GM21423 (cell line): Measurements from ENCODE around the gene SBK3.
"Not testable (repeated sequence)": the region's sequence is repeated elsewhere in the genome, so short reads cannot be mapped to it uniquely, and the experiment has no call there.

ENCODE experiments used
- ATAC-seq: cut with Tn5 transposase; IDR thresholded peaks from one replicate; pipeline ENCODE4 v1.9.1; 2021; ENCODE audit warnings: mild to moderate bottlenecking, moderate library complexity; ENCODE audit not compliant: unreplicated experiment

The SBK3 gene

GRCh38 chr19:55576746-55577145, 31.4 kb upstream of the SBK3 start:
- no peak for ATAC-seq

DNA sequence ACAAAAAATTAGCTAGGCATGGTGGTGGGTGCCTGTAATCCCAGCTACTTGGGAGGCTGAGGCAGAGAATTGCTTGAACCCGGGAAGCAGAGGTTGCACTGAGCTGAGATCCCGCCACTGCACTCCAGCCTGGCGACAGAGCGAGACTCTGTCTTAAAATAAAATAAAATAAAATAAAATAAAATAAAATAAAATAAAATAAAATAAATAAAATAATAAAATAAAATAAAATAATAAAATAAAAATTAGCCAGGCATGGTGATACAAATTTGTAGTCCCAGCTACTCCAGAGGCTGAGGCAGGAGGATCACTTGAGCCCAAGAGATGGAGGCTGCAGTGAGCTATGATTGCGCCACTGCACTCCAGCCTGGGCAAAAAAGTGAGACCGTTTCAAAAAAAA, 28.6 kb upstream of the SBK3 start:
- ATAC-seq, result not testable (repeated sequence)

DNA sequence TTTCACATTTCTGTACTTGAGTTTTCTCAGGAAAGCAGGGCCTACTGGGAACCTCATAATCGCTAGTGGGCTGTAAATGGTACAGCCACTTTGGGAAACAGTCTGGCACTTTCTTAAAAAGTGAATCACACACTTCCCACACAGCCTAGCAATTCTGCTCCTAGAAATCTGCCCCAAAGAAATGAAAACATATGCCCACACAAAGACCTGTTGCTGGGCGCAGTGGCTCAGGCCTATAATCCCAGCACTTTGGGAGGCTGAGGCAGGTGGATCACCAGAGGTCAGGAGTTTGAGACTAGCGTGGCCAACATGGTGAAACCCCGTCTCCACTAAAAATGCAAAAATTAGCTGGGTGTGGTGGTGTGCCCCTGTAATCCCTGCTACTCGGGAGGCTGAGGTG, 24.1 kb upstream of the SBK3 start:
- not testable (repeated sequence) for ATAC-seq

- no peak for ATAC-seq
These were observed 22.5 kb upstream of the SBK3 start for GRCh38 chr19:55567708-55568328.

GRCh38 chr19:55566823-55567222, 21.5 kb upstream of the SBK3 start:
- ATAC-seq, result no peak

GRCh38 chr19:55563261-55563690, 17.9 kb upstream of the SBK3 start:
- no peak for ATAC-seq

GRCh38 chr19:55559684-55560083, 14.3 kb upstream of the SBK3 start:
- no peak for ATAC-seq

GRCh38 chr19:55554741-55555152, 9.4 kb upstream of the SBK3 start:
- no peak for ATAC-seq

GRCh38 chr19:55554302-55554701, 9.0 kb upstream of the SBK3 start:
- ATAC-seq, result no peak

DNA sequence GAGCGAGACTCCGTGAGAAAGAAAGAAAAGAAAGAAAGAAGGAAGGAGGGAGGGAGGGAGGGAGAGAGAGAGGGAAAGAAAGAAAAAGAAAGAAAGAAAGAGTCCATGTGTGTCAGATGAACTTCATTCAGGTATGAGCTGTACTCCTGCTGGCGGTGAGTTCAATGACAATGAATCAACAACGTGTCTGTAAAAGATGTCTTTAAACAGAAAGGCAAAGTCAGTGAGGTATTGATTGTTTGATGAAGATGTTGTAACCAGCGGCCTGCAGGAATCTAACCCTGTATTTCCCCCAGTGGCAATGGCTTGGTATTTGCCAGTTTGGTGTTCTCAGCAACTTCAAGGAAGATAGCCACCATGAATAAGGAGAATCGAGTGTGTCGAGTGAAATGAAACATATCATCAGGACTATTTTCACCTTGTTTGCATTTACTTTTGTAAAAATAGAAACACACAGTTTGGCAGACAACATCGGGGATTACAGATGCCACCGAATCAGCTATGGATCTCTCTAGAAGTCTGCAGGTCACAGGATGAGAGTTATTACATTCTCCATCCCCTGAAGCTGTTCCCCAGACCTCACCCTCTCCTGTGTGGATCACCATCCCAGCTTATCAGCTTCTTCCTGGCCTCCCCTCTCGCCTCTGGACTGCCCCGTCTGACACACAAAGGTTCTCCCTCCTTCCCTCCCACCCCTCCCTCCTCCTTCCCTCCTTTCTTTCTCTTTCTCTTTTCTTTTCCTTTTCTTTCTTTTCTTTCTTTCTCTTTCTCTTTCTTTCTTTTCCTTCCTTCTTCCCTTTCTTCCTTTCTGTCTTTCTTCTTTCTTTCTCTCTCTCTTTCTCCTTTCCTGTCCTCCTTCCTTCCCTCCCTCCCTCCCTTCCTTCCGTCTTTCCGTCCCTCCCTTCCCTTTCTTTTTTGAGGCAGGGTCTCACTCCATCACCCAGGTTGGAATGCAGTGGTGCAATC, 8.2 kb upstream of the SBK3 start:
- ATAC-seq, result no peak

- ATAC-seq, result no peak
These were observed 7.3 kb upstream of the SBK3 start for GRCh38 chr19:55552620-55553019.

DNA sequence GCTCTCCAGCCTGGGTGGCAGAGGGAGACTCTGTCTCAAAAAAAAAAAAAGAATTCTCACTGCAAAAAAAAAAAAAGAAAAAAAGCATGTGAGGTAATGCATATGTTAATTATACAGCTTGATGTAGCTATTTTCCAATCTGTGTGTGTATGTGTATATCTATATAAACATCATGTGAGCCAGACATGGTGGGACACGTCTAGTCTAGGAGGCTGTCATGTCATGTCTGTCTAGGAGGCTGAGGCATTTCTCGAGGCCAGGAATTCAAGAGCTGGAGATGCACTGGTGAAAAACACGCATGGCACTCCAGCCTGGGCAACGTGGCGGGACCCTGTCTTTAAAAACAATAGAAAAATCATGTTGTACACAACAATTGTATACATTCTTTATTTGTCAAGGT, 6.9 kb upstream of the SBK3 start:
- no peak for ATAC-seq

GRCh38 chr19:55550321-55550650, 4.9 kb upstream of the SBK3 start:
- ATAC-seq, result no peak

- ATAC-seq, result no peak
These were observed 4.4 kb upstream of the SBK3 start for GRCh38 chr19:55549500-55550320.

- ATAC-seq, result no peak
These were observed 1.7 kb upstream of the SBK3 start for GRCh38 chr19:55546822-55547614.

- ATAC-seq, result no peak
These were observed 668 bp upstream of the SBK3 start for GRCh38 chr19:55546011-55546410.

DNA sequence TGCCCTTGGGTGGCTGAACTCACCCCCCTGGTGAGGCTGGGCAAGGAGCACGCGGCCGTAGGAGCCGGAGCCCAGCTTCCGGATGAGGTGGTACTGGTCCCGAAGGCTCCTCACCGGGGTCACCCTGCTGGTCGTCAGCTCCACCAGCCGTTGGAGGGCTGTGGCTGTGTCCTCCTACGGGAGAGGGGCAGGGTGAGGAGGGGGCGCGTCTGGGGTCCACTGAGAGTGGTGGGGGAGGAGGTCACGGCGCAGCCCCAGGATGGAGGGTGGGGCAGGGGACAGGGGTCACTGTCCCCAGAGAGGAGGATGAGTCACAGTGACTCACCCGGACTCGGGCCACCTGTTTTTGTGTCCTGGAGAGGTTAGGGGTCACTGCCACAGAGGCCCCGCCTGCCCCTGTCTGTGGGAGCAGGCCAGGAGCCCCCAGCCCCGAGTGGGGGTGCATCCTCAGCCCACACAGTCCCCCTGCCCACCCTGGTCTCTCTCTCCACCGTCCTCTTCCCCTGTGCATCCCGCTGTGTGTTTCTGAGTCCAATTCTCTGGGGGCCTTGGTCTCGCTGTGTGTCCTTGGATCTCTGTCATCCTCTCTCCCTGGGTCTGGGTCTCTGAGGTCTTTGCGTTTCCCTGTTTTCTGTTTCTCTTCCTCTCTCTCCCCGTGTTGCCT, 435 bp downstream of the SBK3 start:
- no peak for ATAC-seq

GRCh38 chr19:55544014-55544413, 1.3 kb downstream of the SBK3 start:
- no peak for ATAC-seq

DNA sequence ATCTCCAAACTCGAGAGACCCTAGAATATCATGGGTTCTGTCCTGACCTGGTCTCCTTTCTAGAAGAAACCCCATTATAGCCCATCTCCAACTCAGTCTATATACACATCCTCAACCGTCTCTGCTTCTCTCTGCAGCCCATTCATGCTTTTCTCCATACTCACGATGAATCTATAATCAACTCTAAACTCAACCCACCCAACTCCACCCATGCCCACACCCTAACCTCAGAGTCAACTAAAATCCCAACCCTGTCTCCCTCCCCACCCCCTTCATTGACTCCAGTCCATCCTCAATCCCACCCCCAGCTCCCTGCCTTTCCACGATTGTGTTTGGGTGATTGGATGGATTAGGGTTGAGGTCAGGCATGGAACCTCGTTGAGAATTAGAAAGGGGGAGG, 1.8 kb downstream of the SBK3 start:
- ATAC-seq, result no peak

DNA sequence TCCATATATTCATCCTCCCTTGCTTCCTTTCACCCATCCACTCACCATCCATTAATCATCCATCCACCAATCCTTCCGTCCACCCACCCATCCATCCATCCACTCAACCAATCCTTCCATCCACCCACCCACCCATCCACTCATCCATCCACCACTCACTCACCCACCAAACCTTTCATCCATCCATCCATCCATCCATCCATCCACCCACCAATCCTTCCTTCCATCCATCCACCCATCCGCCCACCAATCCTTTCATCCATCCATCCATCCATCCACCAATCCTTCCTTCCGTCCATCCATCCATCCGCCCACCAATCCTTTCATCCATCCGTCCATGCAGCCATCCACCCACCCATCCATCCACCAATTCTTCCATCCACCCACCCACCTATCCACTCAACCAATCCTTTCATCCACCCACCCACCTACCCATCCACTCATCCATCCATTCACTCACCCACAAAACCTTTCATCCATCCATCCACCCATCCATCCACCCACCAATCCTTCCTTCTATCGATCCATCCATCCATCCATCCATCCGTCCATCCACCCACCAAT, 3.0 kb downstream of the SBK3 start:
- ATAC-seq, result no peak
